Lower leg skin (tissue), 3 donors: Measurements from ENCODE around the gene CGREF1.

ENCODE experiments used
- CTCF ChIP-seq, 3 donors: fragments of 450-650 bp; IDR thresholded peaks; one replicate each; pipeline ENCODE4 v1.5.1; 2016; ENCODE audit warnings: antibody characterized with exemption in 3 of 3, mild to moderate bottlenecking in 3 of 3, moderate library complexity in 2 of 3
- POLR2A ChIP-seq, 2 donors: fragments of 450-650 bp; IDR thresholded peaks; one replicate each; pipeline ENCODE4 v1.6.1; 2016 to 2017; ENCODE audit warnings: antibody characterized with exemption in 2 of 2, mild to moderate bottlenecking in 1 of 2, moderate library complexity in 1 of 2

- no peak for TF ChIP-seq POLR2A (IDR thresholded peaks at IDR 0.05)
- TF ChIP-seq CTCF (IDR thresholded peaks at IDR 0.05): no peak
Measured at GRCh38 chr2:27057184-27057583, 61.7 kb downstream of the CGREF1 start.
